Ectodermal cell (in vitro differentiated cells): ENCODE results near the gene IFITM10.
"Not testable (repeated sequence)": the region's sequence is repeated elsewhere in the genome, so short reads cannot be mapped to it uniquely, and the experiment has no call there.

Source experiments
- H3K27ac ChIP-seq: 2 replicates; pipeline ENCODE4 v1.7.0; 2013; ENCODE audit warnings: mild to moderate bottlenecking, low read depth, low read length; ENCODE audit not compliant: insufficient read depth, poor library complexity, severe bottlenecking
- H3K27me3 ChIP-seq: 2 replicates; pipeline ENCODE4 v1.7.0; 2013; ENCODE audit warnings: mild to moderate bottlenecking, low read length; ENCODE audit not compliant: insufficient read depth, control insufficient read depth, poor library complexity, severe bottlenecking
- H3K36me3 ChIP-seq: one replicate; pipeline ENCODE4 v1.7.0; 2013; ENCODE audit warnings: low read length; ENCODE audit not compliant: control insufficient read depth, insufficient read depth
- H3K4me1 ChIP-seq: one replicate; pipeline ENCODE4 v1.7.0; 2013; ENCODE audit warnings: low read length; ENCODE audit not compliant: control insufficient read depth, insufficient read depth
- H3K4me3 ChIP-seq: 2 replicates; pipeline ENCODE4 v1.7.0; 2013; ENCODE audit warnings: low read depth, low read length, control low read depth; ENCODE audit not compliant: insufficient read depth
- H3K9me3 ChIP-seq: 2 replicates; pipeline ENCODE4 v1.7.0; 2013; ENCODE audit warnings: mild to moderate bottlenecking, low read length, moderate library complexity; ENCODE audit not compliant: control insufficient read depth
- WGBS, 2 experiments: methylation state at CpG; one replicate each; pipeline ENCODE4 v1.1.7; 2013; ENCODE audit warnings: missing lambda C conversion rate in 2 of 2; 5-methylcytosine and 5-hydroxymethylcytosine counted together

Gene IFITM10

DNA sequence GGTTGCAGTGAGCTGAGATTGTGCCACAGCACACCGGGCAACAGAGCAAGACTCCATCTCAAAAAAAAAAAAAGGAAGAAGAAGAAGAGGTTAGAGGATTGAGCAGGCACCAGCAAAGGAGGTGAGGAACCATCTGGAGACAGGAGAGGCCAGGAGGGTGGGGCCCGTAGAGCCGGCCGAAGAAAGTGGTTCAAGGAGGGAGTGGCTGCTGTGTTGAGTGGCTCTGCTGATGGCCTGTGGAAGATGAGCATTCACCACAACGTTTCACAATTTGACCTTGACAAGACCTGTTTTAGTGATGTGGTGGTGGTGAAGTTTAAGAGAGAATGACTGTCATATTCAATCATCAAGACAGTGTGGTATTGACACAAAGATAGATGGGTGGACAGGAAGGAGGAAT lies 20.1 kb upstream of the IFITM10 start:
- 92 to 94% methylated on average over 5 of the region's 5 CpGs for WGBS, 2 experiments

DNA sequence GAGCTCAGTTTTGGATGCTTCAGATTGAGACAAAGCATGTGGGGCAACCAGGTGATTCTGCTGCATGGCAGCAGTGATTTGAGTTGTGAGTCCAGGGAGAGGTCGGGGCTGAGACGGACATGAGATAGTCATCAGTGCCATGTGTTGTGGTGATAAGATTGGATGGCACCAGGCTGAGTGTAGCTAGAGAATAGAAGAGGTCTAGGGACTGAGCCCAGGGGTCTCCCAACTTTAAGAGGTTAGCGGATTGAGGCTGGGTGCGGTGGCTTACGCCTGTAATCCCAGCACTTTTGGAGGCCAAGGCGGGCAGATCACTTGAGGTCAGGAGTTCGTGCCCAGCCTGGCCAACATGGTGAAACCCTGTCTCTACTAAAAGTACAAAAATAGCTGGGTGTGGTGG lies 19.7 kb upstream of the IFITM10 start:
- Histone ChIP-seq H3K4me1 (peaks cover 5% of the 10 kb centered on the region), H3K4me3 (no peak overlapping the region), H3K27ac (no peak overlapping the region), H3K9me3 (no peaks in the 10 kb centered on the region), H3K27me3 (no peaks in the 10 kb centered on the region), H3K36me3 (no peaks in the 10 kb centered on the region)
- 91 to 96% methylated on average over 7 of the region's 7 CpGs for WGBS, 2 experiments

More for the DNA sequence above, 20.1 kb upstream of the IFITM10 start:
- Histone ChIP-seq H3K4me3 (no peak overlapping the region), H3K27me3 (no peaks in the 10 kb centered on the region), H3K27ac (no peak overlapping the region), H3K36me3 (no peaks in the 10 kb centered on the region), H3K9me3 (no peaks in the 10 kb centered on the region), H3K4me1 (peaks cover 5% of the 10 kb centered on the region)

DNA sequence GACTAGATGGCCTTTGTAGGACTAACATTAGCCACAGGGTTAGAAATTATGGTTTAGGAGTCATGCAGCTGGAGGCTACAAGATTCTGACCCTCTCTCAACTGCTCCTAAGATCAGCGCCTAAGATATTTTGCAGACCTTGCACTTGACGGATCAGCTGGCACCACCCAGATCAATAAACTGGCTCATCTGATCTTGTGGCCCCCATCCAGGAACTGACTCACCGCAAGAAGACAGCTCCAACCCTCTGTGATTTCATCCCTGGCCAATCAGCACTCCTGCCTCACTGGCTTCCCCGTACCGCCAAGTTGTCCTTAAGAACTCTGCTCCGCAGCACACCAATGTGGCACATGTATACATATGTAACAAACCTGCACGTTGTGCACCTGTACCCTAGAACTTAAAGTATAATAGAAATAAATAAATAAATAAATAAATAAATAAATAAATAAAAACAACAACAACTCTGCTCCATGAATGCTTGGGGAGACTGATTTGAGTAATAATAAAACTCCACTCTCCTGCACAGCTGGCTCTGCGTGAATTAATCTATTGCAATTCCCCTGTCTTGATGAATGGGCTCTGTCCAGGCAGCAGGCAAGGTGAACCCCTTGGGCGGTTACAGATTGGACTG lies 19.0 kb upstream of the IFITM10 start:
- H3K4me3 ChIP-seq, H3K36me3 ChIP-seq: not testable (repeated sequence)
- 89% methylated on average over 8 to 9 of the region's 9 CpGs for WGBS, 2 experiments

DNA sequence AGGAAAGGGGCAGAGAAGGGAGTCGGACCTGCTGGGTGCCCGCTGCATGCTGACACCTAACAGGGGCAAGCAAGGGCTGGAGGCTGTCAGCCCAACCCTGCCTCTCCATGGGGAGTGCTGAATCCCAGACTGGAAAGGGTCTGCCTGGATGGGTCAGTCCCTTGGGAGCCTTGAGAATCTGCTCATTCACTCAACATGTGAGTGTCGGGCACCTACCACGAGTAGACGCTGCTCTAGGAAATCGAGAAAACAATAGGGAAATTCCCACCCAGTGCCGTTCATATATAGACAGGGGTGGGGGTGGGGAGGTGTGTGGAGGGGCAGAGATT lies 17.7 kb upstream of the IFITM10 start:
- 88 to 94% methylated on average over 7 of the region's 7 CpGs for WGBS, 2 experiments
- H3K27me3 ChIP-seq, result no peaks in the 10 kb centered on the region
- no peak overlapping the region for H3K4me3 ChIP-seq
- H3K36me3 ChIP-seq, result no peaks in the 10 kb centered on the region
- no peak overlapping the region for H3K27ac ChIP-seq
- H3K9me3 ChIP-seq, result no peaks in the 10 kb centered on the region
- H3K4me1 ChIP-seq, result peaks cover 2% of the 10 kb centered on the region

More for the DNA sequence above, 19.0 kb upstream of the IFITM10 start:
- not testable (repeated sequence) for H3K4me1 ChIP-seq, H3K9me3 ChIP-seq, H3K27me3 ChIP-seq, H3K27ac ChIP-seq

DNA sequence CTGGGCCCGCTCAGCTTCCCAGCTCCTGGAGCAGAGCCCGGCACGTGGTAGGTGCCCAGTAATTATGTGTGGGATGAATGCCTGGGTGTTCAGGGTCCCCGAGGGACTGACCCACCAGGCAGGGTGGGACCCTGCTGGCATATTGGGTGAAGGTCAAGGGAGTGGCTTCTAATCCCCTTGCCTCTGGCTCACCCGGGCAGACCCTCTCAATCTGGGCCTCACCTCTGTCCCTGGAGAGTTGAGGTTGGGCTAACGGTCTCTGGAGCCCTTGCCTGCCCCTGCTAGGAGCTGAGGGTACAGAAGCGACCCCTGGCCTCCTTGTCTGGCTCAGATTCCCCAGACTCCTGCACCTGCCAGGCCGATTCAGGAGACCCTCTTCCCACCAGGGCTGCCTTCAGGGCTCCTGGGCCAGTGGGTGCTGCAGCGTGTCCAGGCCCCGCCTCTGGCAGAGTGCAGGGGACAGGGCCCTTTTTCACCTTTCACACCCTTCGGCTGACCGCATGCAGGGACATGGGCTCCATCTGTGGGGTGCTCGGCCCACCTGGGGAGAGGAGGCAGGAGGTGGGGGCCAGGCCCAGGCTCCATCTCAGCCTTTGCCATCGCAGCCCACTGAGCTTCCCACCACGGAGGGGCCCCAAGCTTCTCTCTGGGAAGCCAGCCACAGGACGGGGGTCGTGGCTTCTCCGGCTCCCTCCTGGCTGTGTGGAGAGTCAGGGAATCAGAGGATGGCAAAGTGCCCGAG lies 17.2 kb upstream of the IFITM10 start:
- WGBS, 2 experiments, result 91% methylated on average over 19 of the region's 19 CpGs
- Histone ChIP-seq H3K36me3 (no peaks in the 10 kb centered on the region), H3K27ac (no peak overlapping the region), H3K4me1 (peaks cover 6% of the 10 kb centered on the region), H3K4me3 (no peak overlapping the region), H3K27me3 (no peaks in the 10 kb centered on the region), H3K9me3 (no peaks in the 10 kb centered on the region)

DNA sequence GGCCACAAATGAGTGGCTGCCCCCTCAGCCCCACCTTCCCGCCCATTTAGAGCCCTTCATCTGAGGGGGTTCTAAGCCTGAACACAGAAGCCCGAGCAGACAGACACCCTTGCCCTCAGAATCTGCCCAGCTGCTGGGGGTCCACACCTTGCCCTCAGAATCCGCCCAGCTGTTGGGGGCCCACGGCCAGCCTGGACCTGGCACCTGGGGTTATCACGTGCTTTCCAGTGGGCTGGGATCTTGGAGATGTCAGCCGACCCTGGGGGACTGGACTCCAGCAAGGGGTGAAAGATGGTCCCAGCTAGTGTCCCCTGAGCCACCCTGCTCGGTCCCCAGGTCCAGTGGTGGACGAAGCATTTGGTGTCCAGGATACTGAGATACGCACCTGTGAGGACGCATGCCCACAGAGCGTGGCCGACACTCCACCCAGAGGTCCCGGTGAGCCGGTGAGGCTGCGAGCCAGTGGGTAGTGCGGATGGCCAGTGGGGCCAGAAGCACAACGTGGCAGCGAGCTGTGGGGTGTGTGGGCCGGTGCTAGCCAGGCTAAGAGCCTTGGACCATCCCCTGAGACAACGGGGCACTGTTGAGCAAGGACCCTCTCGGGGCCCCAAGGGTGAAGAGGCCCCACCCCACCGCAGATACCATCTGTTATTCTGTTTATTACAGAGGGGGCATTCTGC lies 16.5 kb upstream of the IFITM10 start:
- no peak overlapping the region for H3K4me3 ChIP-seq
- no peaks in the 10 kb centered on the region for H3K36me3 ChIP-seq
- WGBS, 2 experiments, result 94 to 95% methylated on average over 22 of the region's 22 CpGs
- peaks cover 9% of the 10 kb centered on the region for H3K4me1 ChIP-seq
- H3K27ac ChIP-seq, result no peak overlapping the region
- H3K27me3 ChIP-seq, result no peaks in the 10 kb centered on the region
- H3K9me3 ChIP-seq, result no peaks in the 10 kb centered on the region

DNA sequence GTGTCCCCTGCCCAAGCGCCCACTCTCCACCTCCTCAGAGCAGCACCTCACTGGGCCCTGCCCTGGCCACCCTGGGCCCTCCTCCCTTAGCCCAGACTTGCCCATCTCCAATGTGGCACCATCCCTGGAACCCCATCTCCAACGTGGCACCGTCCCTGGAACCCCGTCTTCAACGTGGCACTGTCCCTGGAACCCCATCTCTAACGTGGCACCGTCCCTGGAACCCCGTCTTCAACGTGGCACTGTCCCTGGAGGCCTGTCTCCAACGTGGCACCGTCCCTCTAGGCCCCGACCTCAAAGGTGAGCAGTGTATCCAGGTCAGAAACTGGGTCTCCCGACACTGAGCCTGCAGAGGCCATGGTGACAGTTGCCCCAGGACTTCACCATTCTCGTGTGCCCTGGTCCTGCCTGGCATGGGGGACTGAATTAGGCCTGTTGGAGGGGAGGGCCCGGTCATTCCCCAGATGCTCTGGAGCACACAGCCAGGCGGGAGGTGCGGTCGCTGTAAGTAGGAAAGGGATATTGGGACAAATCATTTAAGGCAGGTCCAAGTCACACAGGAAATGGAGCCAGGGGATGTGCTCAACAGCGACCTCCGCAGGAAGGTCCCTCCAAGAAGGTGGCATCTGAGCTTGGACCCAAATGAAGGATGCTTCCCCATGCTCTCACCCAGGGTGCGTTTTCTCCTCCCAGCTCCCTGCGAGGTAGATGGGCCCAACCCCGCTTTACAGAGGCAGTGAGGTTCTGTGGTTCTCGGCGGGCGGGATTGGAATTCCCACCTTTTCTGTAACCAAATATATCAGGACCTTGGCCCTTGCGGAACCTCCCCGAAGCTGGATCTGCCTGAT lies 15.7 kb upstream of the IFITM10 start:
- Histone ChIP-seq H3K27ac (no peak overlapping the region), H3K36me3 (no peaks in the 10 kb centered on the region), H3K4me1 (peaks cover 9% of the 10 kb centered on the region), H3K27me3 (no peaks in the 10 kb centered on the region), H3K4me3 (no peak overlapping the region), H3K9me3 (no peaks in the 10 kb centered on the region)
- 90 to 91% methylated on average over 28 of the region's 28 CpGs for WGBS, 2 experiments

DNA sequence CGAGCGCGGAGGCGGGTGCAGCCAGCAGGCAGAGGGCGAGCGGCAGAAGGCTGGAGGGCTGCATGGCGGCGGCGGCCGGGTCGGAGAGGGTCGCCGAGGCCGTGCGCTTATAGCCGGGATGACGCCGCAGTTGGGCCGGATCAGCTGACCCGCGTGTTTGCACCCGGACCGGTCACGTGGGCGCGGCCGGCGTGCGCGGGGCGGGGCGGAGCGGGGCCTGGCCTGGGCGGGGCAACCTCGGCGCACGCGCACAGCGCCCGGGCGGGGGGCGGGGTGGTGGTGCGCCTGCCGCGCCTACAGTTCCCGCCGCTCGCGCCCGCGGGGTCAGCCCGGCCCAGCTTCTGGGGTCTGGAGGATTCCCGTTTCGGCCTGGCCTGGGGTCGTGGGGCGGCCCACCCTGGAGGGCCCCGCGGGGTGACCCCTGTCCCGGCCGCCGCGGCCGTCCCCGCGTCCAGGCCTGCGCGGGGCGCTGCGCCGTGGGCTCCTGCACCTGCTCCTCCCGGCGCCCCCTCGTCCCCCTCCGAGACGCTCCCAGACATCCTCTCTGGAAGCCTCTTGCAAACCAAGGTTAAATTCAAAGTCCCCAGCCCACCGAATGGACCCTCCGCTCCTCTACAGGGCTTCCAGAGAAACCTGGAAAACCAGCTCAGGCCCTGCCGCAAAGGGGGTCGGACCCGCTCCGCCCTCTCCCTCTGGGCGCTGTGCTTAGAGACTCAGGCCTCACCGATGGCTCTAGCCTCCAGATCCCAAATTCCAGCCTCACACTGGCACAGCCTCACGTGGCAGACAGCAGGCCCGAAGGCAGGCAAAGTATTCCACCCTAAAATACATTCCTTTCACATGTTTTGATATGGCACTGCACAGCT lies 13.6 kb upstream of the IFITM10 start, which contains the start of gene CTSD:
CTSD (minus strand) TSS at position 132 of the 866 bp plus-strand sequence; CDS start at position 64, 68 bp downstream.
- Histone ChIP-seq H3K27ac (no peak within 1 kb of the TSS), H3K9me3 (no peaks in the 10 kb centered on the region), H3K27me3 (no peaks in the 10 kb centered on the region), H3K4me1 (peaks cover 9% of the 10 kb centered on the region), H3K4me3 (peak within 1 kb of the TSS; percentile 91), H3K36me3 (no peaks in the 10 kb centered on the region)
- 1% methylated on average over 85 of the region's 85 CpGs for WGBS, 2 experiments

DNA sequence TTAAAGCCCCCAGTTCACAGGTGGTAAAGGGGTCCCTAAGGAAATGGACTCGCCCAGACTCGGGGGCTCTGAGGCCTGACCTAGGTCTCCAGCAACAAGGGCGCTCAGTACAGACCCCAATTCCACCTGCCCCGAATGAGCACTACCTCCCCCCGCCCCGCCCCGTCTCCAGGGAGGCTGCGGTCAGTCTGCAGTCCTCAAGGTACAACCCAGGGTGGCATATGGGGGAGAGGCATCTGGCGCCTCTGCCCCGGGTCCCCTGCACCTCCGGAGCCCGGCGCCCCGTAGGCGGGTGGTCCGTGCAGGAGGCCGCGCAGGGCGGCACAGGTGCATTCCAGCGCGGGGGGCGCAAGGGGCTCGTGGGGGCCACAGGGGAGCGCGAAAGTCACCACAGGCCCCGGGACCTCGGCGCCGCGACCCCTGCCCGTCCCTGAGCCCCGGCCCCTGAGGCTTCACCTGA lies 13.0 kb upstream of the IFITM10 start:
- Histone ChIP-seq H3K9me3 (no peaks in the 10 kb centered on the region), H3K27me3 (no peaks in the 10 kb centered on the region), H3K4me1 (peaks cover 9% of the 10 kb centered on the region), H3K4me3 (peak overlapping the region; percentile 91), H3K36me3 (no peaks in the 10 kb centered on the region), H3K27ac (no peak overlapping the region)
- WGBS, 2 experiments, result 2 to 3% methylated on average over 32 of the region's 32 CpGs
